GM23338 (cell line): ENCODE results near the gene PSMG1.
A peak's percentile ranks its signal among the peaks of the same experiment; 100 is the strongest.
"Not testable (repeated sequence)": the region's sequence is repeated elsewhere in the genome, so short reads cannot be mapped to it uniquely, and the experiment has no call there.

Experiments
- CREB1 ChIP-seq: fragments of 250-450 bp; sonication (Bioruptor Pico); IDR thresholded peaks from 2 replicates; pipeline ENCODE4 v1.5.0; 2020; ENCODE audit warnings: low read depth, mild to moderate bottlenecking, moderate library complexity
- CTCF ChIP-seq, 2 experiments: fragments of 200-600 bp in 1 of 2; sonication (generic) in 1 of 2; conservative IDR thresholded peaks; 2 replicates each; pipeline versions ENCODE4 v1.5.1 to v1.6.1; 2016 to 2017; ENCODE audit warnings: antibody characterized with exemption in 2 of 2, low read depth in 2 of 2, mild to moderate bottlenecking in 2 of 2, moderate library complexity in 1 of 2
- ETS1 ChIP-seq: IDR thresholded peaks from 2 replicates; pipeline ENCODE4 v1.6.1; 2016; ENCODE audit warnings: antibody characterized with exemption
- EZH2 ChIP-seq: fragments of 200-600 bp; sonication (generic); IDR thresholded peaks from one replicate; pipeline ENCODE4 v1.8.0; 2017; ENCODE audit warnings: antibody characterized with exemption, mild to moderate bottlenecking, low read depth; ENCODE audit not compliant: unreplicated experiment
- EZH2phosphoT487 ChIP-seq: fragments of 200-600 bp; sonication (generic); IDR thresholded peaks from one replicate; pipeline ENCODE4 v1.8.1; 2018; ENCODE audit warnings: antibody characterized with exemption; ENCODE audit not compliant: unreplicated experiment
- JUNB ChIP-seq: IDR thresholded peaks from one replicate; pipeline ENCODE4 v1.6.1; 2016; ENCODE audit warnings: antibody characterized with exemption; ENCODE audit not compliant: unreplicated experiment
- NANOG ChIP-seq: IDR thresholded peaks from 2 replicates; pipeline ENCODE4 v1.6.1; 2016; ENCODE audit warnings: antibody characterized with exemption, borderline replicate concordance
- POLR2AphosphoS5 ChIP-seq: IDR thresholded peaks from 2 replicates; pipeline ENCODE4 v1.6.1; 2016; ENCODE audit warnings: antibody characterized with exemption, low read depth
- REST ChIP-seq: IDR thresholded peaks from one replicate; pipeline ENCODE4 v1.6.1; 2018; ENCODE audit warnings: antibody characterized with exemption; ENCODE audit not compliant: unreplicated experiment
- STAT1 ChIP-seq: IDR thresholded peaks from one replicate; pipeline ENCODE4 v1.6.1; 2016; ENCODE audit warnings: antibody characterized with exemption; ENCODE audit not compliant: unreplicated experiment
- ZNF114 ChIP-seq: fragments of 250-450 bp; sonication (Bioruptor Pico); IDR thresholded peaks from 2 replicates; pipeline ENCODE4 v1.5.0; 2020; ENCODE audit warnings: mild to moderate bottlenecking, moderate library complexity
- ZNF331 ChIP-seq: fragments of 250-450 bp; sonication (Bioruptor Pico); IDR thresholded peaks from 2 replicates; pipeline ENCODE4 v1.5.0; 2020; ENCODE audit warnings: low read depth, mild to moderate bottlenecking, moderate library complexity
- ZNF462 ChIP-seq: fragments of 250-450 bp; sonication (Bioruptor Pico); IDR thresholded peaks from 2 replicates; pipeline ENCODE4 v1.5.0; 2020; ENCODE audit warnings: mild to moderate bottlenecking, moderate library complexity

- TF ChIP-seq EZH2phosphoT487; EZH2; POLR2AphosphoS5; ETS1; ZNF114 (CRISPR knock-in tag); CREB1 (CRISPR knock-in tag); REST; JUNB; STAT1; ZNF331 (CRISPR knock-in tag); ZNF462 (CRISPR knock-in tag); NANOG: not testable (repeated sequence)
- TF ChIP-seq CTCF (conservative IDR thresholded peaks at IDR 0.05; ENCODE audit: low read depth in 2 of 2), result peak in 1 of 2 experiments; percentile 45; a peak in 2 of 4 replicates
These were observed 47.1 kb downstream of the PSMG1 start for GRCh38 chr21:39136138-39136537.
